ENCODE results near the gene DYRK1B.

DNA sequence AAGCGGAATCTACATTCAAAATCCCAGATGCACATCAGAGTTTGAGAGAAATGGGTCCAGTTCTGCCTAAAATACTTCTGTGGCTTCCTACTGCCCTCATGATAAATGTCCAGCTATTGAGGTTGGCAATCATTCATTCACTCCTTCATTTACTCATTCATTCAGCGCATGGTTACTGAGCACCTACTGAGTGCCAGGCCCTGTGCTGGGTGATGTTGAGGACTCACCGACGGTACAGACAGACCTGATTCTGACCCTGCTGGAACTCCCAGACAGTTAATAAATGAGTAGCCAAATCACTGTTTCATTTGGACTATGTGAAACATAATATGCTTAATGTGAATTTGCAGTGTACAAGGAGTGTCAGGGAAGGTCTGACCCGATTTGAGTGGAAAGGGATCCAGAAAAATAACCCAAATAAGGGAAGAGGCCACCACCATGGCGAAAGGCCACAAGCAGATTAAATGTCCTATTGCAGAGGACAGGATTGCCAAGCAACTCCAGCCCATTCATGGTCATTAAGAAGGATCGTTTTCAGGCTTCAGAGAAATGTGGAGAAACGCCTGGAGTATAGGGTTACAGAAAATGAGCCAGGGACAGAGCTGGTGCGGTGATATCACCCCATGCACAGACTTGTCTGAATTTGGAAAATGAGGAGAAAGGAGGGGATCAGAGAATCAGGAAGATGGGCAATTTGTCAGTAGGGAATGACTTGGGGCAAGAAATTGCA lies 20.5 kb downstream of the DYRK1B start:
- TF ChIP-seq POLR2A (IDR thresholded peaks at IDR 0.05), result no peak
- no peak for TF ChIP-seq CTCF (IDR thresholded peaks at IDR 0.05)

Data from Peyer's patch (tissue), 4 donors.